CD4-positive, alpha-beta memory T cell (primary cell): Measurements from ENCODE around the gene ZNF268. TPM values are rescaled to one million over a fixed set of nuclear protein-coding genes. Genes with fewer than 3 reads are reported as not detected.

Experiments
- polyA plus RNA-seq, 2 donors: library from polyadenylated mRNA; unstranded; fragments of 300-500 nt; fragmentation: Illumina TruSeq; gene quantifications; one replicate each; pipeline ENCODE4 v1.2.3, GENCODE V29; 2021
- total RNA-seq, 2 experiments: library from RNA; stranded (reverse); gene quantifications; one replicate each; pipeline ENCODE4 v1.2.3, GENCODE V29; 2021

Gene ZNF268
- total and polyA plus RNA-seq, 4 experiments from 2014 or later, result 18.5 to 39.6 (median 27.2) TPM

Other genes starting within 250 kb of the ZNF268 start
- gene ZNF605, start 225.2 kb upstream of the ZNF268 start, total RNA-seq, result 10 to 100 TPM; 16.5 to 17.2 TPM
- 1 to 10 TPM in 1 of 2 donors, under 1 TPM in 1; 0.59 to 2.1 TPM for gene ZNF605, start 225.2 kb upstream of the ZNF268 start, polyA plus RNA-seq
- 10 to 100 TPM; 25.9 to 28.2 TPM for gene ZNF26, start 195.1 kb upstream of the ZNF268 start, total RNA-seq
- 10 to 100 TPM; 13.7 to 15.4 TPM for gene ZNF26, start 195.1 kb upstream of the ZNF268 start, polyA plus RNA-seq
- gene ZNF84, start 144.0 kb upstream of the ZNF268 start, total RNA-seq, result 10 to 100 TPM; 42.0 to 46.2 TPM
- 10 to 100 TPM; 15.5 to 15.9 TPM for gene ZNF84, start 144.0 kb upstream of the ZNF268 start, polyA plus RNA-seq
- 10 to 100 TPM; 25.2 to 28.2 TPM for gene ZNF140, start 100.6 kb upstream of the ZNF268 start, total RNA-seq
- gene ZNF140, start 100.6 kb upstream of the ZNF268 start, polyA plus RNA-seq, result 10 to 100 TPM; 24.6 to 26.2 TPM
- 1 to 10 TPM; 6.2 to 7.3 TPM for gene ZNF891, start 51.2 kb upstream of the ZNF268 start, total RNA-seq
- gene ZNF891, start 51.2 kb upstream of the ZNF268 start, polyA plus RNA-seq, result under 1 TPM; 0.37 to 0.75 TPM
- gene ZNF10, start 50.9 kb upstream of the ZNF268 start, total RNA-seq, result 10 to 100 TPM; 17.4 to 19.6 TPM
- gene ZNF10, start 50.9 kb upstream of the ZNF268 start, polyA plus RNA-seq, result 10 to 100 TPM in 1 of 2 donors, 1 to 10 TPM in 1; 8.1 to 11.3 TPM
- not detected for gene ANHX, start 54.4 kb downstream of the ZNF268 start, total RNA-seq
- not detected for gene ANHX, start 54.4 kb downstream of the ZNF268 start, polyA plus RNA-seq